ENCODE results near the gene COL6A1.

COL6A1 gene

GRCh38 chr21:46035809-46036695 is 54.5 kb downstream of the COL6A1 start:
- DNase-seq (ENCODE audit: low read depth, low spot score), result no peak
- no peaks in the 10 kb centered on the region for H3K27me3 ChIP-seq (ENCODE audit: control insufficient read depth, insufficient read depth, low read length)
- WGBS (ENCODE audit: insufficient coverage, insufficient read length), result no CpG with 5 or more reads among the region's 45 CpGs
- no peak overlapping the region for H3K27ac ChIP-seq (ENCODE audit: low read length)
- no peak overlapping the region for H3K4me3 ChIP-seq (ENCODE audit: low read length)
- H3K9me3 ChIP-seq (ENCODE audit: control insufficient read depth, insufficient read depth, low read length), result no peaks in the 10 kb centered on the region
- H3K4me1 ChIP-seq (ENCODE audit: control insufficient read depth, insufficient read depth, low read length), result 0 out of 2 replicates have a peak, but pooled peaks cover 1% of the 10 kb centered on the region
- H3K36me3 ChIP-seq (ENCODE audit: control insufficient read depth, insufficient read depth, low read length), result no peaks in the 10 kb centered on the region; the same call in 1 of the 2 replicates

- Histone ChIP-seq H3K27me3 (ENCODE audit: control insufficient read depth, insufficient read depth, low read length) (no peaks in the 10 kb centered on the region), H3K4me1 (ENCODE audit: control insufficient read depth, insufficient read depth, low read length) (0 out of 2 replicates have a peak, but pooled peaks cover 1% of the 10 kb centered on the region), H3K4me3 (ENCODE audit: low read length) (no peak overlapping the region), H3K9me3 (ENCODE audit: control insufficient read depth, insufficient read depth, low read length) (no peaks in the 10 kb centered on the region), H3K36me3 (ENCODE audit: control insufficient read depth, insufficient read depth, low read length) (no peaks in the 10 kb centered on the region; the same call in 1 of the 2 replicates), H3K27ac (ENCODE audit: low read length) (no peak overlapping the region)
- DNase-seq (ENCODE audit: low read depth, low spot score), result no peak
- WGBS (ENCODE audit: insufficient coverage, insufficient read length), result no CpG with 5 or more reads among the region's 30 CpGs
Measured at GRCh38 chr21:46036696-46037330, 55.2 kb downstream of the COL6A1 start.

- 0 out of 2 replicates have a peak, but pooled peaks cover 1% of the 10 kb centered on the region for H3K4me1 ChIP-seq (ENCODE audit: control insufficient read depth, insufficient read depth, low read length)
- H3K36me3 ChIP-seq (ENCODE audit: control insufficient read depth, insufficient read depth, low read length), result no peaks in the 10 kb centered on the region; the same call in 1 of the 2 replicates
- no peak for DNase-seq (ENCODE audit: low read depth, low spot score)
- no CpG with 5 or more reads among the region's 52 CpGs for WGBS (ENCODE audit: insufficient coverage, insufficient read length)
- H3K27me3 ChIP-seq (ENCODE audit: control insufficient read depth, insufficient read depth, low read length), result no peaks in the 10 kb centered on the region
- H3K4me3 ChIP-seq (ENCODE audit: low read length), result no peak overlapping the region
- H3K9me3 ChIP-seq (ENCODE audit: control insufficient read depth, insufficient read depth, low read length), result no peaks in the 10 kb centered on the region
- no peak overlapping the region for H3K27ac ChIP-seq (ENCODE audit: low read length)
Measured at GRCh38 chr21:46037331-46038325, 56.1 kb downstream of the COL6A1 start.

- no peak for DNase-seq (ENCODE audit: low read depth, low spot score)
- H3K27me3 ChIP-seq (ENCODE audit: control insufficient read depth, insufficient read depth, low read length), result no peaks in the 10 kb centered on the region
- H3K27ac ChIP-seq (ENCODE audit: low read length), result no peak overlapping the region
- 0 out of 2 replicates have a peak, but pooled peaks cover 1% of the 10 kb centered on the region for H3K4me1 ChIP-seq (ENCODE audit: control insufficient read depth, insufficient read depth, low read length)
- no peaks in the 10 kb centered on the region for H3K9me3 ChIP-seq (ENCODE audit: control insufficient read depth, insufficient read depth, low read length)
- no peaks in the 10 kb centered on the region; the same call in 1 of the 2 replicates for H3K36me3 ChIP-seq (ENCODE audit: control insufficient read depth, insufficient read depth, low read length)
- no peak overlapping the region for H3K4me3 ChIP-seq (ENCODE audit: low read length)
- no CpG with 5 or more reads among the region's 24 CpGs for WGBS (ENCODE audit: insufficient coverage, insufficient read length)
Measured at GRCh38 chr21:46038341-46038829, 56.8 kb downstream of the COL6A1 start.

GRCh38 chr21:46038871-46039397 is 57.4 kb downstream of the COL6A1 start:
- H3K4me3 ChIP-seq (ENCODE audit: low read length), result no peak overlapping the region
- no peaks in the 10 kb centered on the region for H3K27me3 ChIP-seq (ENCODE audit: control insufficient read depth, insufficient read depth, low read length)
- no peak overlapping the region for H3K27ac ChIP-seq (ENCODE audit: low read length)
- H3K9me3 ChIP-seq (ENCODE audit: control insufficient read depth, insufficient read depth, low read length), result no peaks in the 10 kb centered on the region
- 0 out of 2 replicates have a peak, but pooled peaks cover 1% of the 10 kb centered on the region for H3K4me1 ChIP-seq (ENCODE audit: control insufficient read depth, insufficient read depth, low read length)
- no CpG with 5 or more reads among the region's 23 CpGs for WGBS (ENCODE audit: insufficient coverage, insufficient read length)
- DNase-seq (ENCODE audit: low read depth, low spot score), result no peak
- no peaks in the 10 kb centered on the region; the same call in 1 of the 2 replicates for H3K36me3 ChIP-seq (ENCODE audit: control insufficient read depth, insufficient read depth, low read length)

- Histone ChIP-seq H3K36me3 (ENCODE audit: control insufficient read depth, insufficient read depth, low read length) (no peaks in the 10 kb centered on the region; the same call in 1 of the 2 replicates), H3K9me3 (ENCODE audit: control insufficient read depth, insufficient read depth, low read length) (no peaks in the 10 kb centered on the region), H3K4me1 (ENCODE audit: control insufficient read depth, insufficient read depth, low read length) (0 out of 2 replicates have a peak, but pooled peaks cover 1% of the 10 kb centered on the region), H3K27ac (ENCODE audit: low read length) (no peak overlapping the region), H3K27me3 (ENCODE audit: control insufficient read depth, insufficient read depth, low read length) (no peaks in the 10 kb centered on the region), H3K4me3 (ENCODE audit: low read length) (no peak overlapping the region)
- no CpG with 5 or more reads among the region's 31 CpGs for WGBS (ENCODE audit: insufficient coverage, insufficient read length)
- DNase-seq (ENCODE audit: low read depth, low spot score), result no peak
Measured at GRCh38 chr21:46039891-46040660, 58.5 kb downstream of the COL6A1 start.

- Histone ChIP-seq H3K27ac (ENCODE audit: low read length) (no peak overlapping the region), H3K27me3 (ENCODE audit: control insufficient read depth, insufficient read depth, low read length) (no peaks in the 10 kb centered on the region), H3K4me1 (ENCODE audit: control insufficient read depth, insufficient read depth, low read length) (0 out of 2 replicates have a peak, but pooled peaks cover 1% of the 10 kb centered on the region), H3K36me3 (ENCODE audit: control insufficient read depth, insufficient read depth, low read length) (no peaks in the 10 kb centered on the region; the same call in 1 of the 2 replicates), H3K4me3 (ENCODE audit: low read length) (no peak overlapping the region), H3K9me3 (ENCODE audit: control insufficient read depth, insufficient read depth, low read length) (no peaks in the 10 kb centered on the region)
- no CpG with 5 or more reads among the region's 10 CpGs for WGBS (ENCODE audit: insufficient coverage, insufficient read length)
- no peak for DNase-seq (ENCODE audit: low read depth, low spot score)
Measured at GRCh38 chr21:46040707-46041106, 59.1 kb downstream of the COL6A1 start.

- H3K4me3 ChIP-seq (ENCODE audit: low read length), result no peak overlapping the region
- no peak for DNase-seq (ENCODE audit: low read depth, low spot score)
- no peaks in the 10 kb centered on the region for H3K27me3 ChIP-seq (ENCODE audit: control insufficient read depth, insufficient read depth, low read length)
- no peak overlapping the region for H3K27ac ChIP-seq (ENCODE audit: low read length)
- no CpG with 5 or more reads among the region's 10 CpGs for WGBS (ENCODE audit: insufficient coverage, insufficient read length)
- no peaks in the 10 kb centered on the region; the same call in 1 of the 2 replicates for H3K36me3 ChIP-seq (ENCODE audit: control insufficient read depth, insufficient read depth, low read length)
- H3K9me3 ChIP-seq (ENCODE audit: control insufficient read depth, insufficient read depth, low read length), result no peaks in the 10 kb centered on the region
- H3K4me1 ChIP-seq (ENCODE audit: control insufficient read depth, insufficient read depth, low read length), result 0 out of 2 replicates have a peak, but pooled peaks cover 1% of the 10 kb centered on the region
Measured at GRCh38 chr21:46041183-46041582, 59.6 kb downstream of the COL6A1 start.

GRCh38 chr21:46045154-46045553 is 63.6 kb downstream of the COL6A1 start:
- Histone ChIP-seq H3K36me3 (ENCODE audit: control insufficient read depth, insufficient read depth, low read length) (no peaks in the 10 kb centered on the region), H3K27ac (ENCODE audit: low read length) (no peak overlapping the region), H3K27me3 (ENCODE audit: control insufficient read depth, insufficient read depth, low read length) (no peaks in the 10 kb centered on the region), H3K4me1 (ENCODE audit: control insufficient read depth, insufficient read depth, low read length) (peaks cover 6% of the 10 kb centered on the region), H3K4me3 (ENCODE audit: low read length) (no peak overlapping the region), H3K9me3 (ENCODE audit: control insufficient read depth, insufficient read depth, low read length) (no peaks in the 10 kb centered on the region)
- no CpG with 5 or more reads among the region's 2 CpGs for WGBS (ENCODE audit: insufficient coverage, insufficient read length)
- no peak for DNase-seq (ENCODE audit: low read depth, low spot score)

Measured in iPS DF 6.9 (cell line).